ES-I3 (cell line): ENCODE data around the gene ITGA7.

Source experiments
- H3K36me3 ChIP-seq: 2 replicates; pipeline ENCODE4 v1.6.1; 2013; ENCODE audit warnings: mild to moderate bottlenecking, low read length, control low read depth, moderate library complexity; ENCODE audit not compliant: insufficient read depth
- H3K4me1 ChIP-seq: 2 replicates; pipeline ENCODE4 v1.6.1; 2013; ENCODE audit warnings: mild to moderate bottlenecking, control low read depth, low read length; ENCODE audit not compliant: insufficient read depth
- H3K9ac ChIP-seq: 2 replicates; pipeline ENCODE4 v1.6.1; 2013; ENCODE audit warnings: low read depth, mild to moderate bottlenecking, low read length, moderate library complexity
- H3K9me3 ChIP-seq: 2 replicates; pipeline ENCODE4 v1.6.1; 2013; ENCODE audit warnings: mild to moderate bottlenecking, low read length, moderate library complexity; ENCODE audit not compliant: control insufficient read depth, insufficient read depth

ITGA7 gene

DNA sequence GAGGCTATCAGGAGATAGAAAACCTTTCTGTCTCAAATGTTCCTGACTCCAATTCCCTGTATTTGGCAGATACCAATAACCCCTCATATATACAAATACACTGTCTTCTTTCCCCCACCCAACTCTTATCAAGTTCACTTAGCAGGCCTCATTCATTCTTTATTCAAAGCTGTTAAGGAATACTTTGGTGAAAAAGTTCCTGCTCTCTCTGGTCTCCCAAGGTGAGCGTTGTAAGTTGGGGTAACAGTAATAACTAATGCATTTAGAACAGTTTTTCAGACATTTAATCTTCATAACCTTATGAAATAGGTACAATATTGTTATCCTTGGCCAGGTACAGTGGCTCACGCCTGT lies 31.3 kb upstream of the ITGA7 start:
- Histone ChIP-seq H3K9ac (peak overlapping the region; percentile 73; the same call in 1 of the 2 replicates), H3K4me1 (peaks cover 7% of the 10 kb centered on the region), H3K36me3 (no peaks in the 10 kb centered on the region), H3K9me3 (no peaks in the 10 kb centered on the region)

DNA sequence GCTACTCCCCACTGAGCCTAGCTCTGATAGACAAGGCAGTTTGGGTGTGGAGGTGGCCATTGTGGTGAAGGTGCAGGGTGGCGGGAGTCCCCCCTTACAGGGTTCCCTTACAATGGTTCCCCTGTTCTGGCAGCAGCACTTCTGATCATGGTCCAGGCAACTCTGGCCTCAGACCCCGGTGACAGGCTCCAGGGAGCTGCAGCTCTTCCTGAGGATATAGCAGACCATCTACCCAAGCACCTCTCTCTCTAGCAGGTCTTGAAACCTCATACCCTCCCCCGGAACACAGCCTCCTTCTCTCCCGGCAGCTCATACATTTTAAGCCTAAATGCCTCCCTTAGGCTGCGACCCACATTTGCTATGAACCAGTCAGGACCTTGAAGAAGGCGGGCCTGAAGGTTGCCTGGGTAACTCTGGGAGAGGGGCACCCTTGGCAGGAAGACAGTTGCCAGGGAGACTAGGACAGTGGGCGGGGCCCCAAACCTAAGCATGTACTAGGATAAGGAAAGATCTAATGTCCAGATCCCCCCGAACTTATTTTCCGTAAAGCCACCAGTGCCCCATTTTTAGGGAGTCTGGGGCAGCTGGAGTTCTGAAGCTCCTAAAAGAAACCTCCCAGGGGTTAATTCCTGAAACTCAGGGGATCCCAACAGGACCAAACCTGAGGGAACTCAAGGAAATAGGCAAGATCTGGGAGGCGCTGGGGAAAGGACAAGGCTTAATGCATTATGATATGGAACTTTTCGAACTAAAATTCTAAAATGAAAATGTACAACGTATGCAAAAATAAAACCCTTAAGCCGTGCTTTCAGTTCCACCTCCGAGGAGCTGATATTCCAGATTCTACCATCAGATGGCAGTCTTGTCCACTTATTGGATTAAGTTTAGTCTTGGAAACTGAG lies 30.7 kb upstream of the ITGA7 start:
- no peaks in the 10 kb centered on the region for H3K36me3 ChIP-seq
- no peaks in the 10 kb centered on the region for H3K9me3 ChIP-seq
- peak overlapping the region; percentile 73 for H3K9ac ChIP-seq
- peaks cover 7% of the 10 kb centered on the region for H3K4me1 ChIP-seq

DNA sequence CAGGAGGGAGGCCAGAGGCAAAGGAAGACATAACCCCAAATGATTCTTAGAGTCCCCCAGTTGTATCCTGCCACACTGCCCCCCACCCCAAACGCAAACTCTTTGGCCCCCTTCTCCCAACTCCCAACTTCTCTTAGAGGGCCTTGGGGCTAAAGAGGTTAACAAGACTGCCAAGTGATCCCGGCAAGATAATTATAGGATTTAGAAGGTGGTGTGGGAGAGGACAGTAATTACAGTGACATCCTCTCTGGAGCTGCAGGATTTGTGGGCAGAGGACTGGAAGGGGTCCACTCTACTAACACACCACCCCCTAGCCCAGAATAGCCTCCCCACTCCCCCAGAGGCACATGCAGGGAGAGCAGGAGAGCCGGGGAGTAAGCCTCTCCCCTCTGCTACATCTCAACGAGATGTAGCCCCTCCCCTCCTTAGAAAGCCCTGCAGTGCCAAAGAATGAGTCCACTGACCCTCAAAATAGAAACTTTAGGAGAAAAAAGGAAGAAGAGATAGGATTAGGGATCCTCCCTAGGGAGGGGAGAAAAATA lies 29.9 kb upstream of the ITGA7 start:
- Histone ChIP-seq H3K9ac (peak overlapping the region; percentile 73), H3K36me3 (no peaks in the 10 kb centered on the region), H3K4me1 (peaks cover 7% of the 10 kb centered on the region), H3K9me3 (no peaks in the 10 kb centered on the region)

DNA sequence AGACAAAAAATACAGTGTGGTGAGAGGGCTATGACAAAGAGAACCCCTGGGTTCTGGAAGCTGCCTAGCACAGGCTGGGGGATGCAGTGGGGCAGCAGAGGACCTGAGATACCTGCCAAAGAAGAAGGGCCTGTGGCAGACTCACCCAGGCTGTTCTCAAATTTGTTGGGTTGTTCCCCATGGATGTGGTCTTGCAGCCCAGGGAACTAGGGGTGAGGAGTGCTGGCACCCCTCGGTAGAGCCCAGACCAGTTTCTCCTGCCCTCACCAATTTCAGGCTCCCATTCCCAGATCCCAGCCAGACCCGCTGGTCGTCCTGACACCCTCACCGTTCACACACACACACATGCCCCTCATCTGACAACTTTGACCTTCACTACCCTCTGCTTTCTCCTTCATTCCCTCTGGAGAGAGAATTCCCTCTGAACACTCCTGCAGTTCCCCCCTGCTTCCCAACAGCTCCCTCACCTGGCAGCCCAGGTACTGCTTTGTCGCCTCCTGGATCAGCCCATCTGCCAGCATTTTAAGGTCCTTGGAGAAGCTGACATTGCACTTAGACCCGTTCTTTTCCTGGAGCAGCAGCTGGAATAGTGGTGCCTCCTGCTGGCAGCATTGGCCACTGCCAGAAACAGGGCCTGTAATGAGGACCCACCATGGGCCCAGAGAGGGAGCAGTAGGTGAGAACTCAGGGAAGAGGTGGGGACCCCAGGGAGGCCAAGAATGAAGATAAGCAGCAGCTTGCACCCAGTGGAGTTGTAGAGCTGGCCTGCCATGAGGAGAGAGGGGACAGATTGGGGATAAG lies 29.3 kb upstream of the ITGA7 start:
- Histone ChIP-seq H3K36me3 (no peaks in the 10 kb centered on the region), H3K9me3 (no peaks in the 10 kb centered on the region), H3K4me1 (peaks cover 5% of the 10 kb centered on the region), H3K9ac (peak overlapping the region; percentile 73; the same call in 1 of the 2 replicates)

DNA sequence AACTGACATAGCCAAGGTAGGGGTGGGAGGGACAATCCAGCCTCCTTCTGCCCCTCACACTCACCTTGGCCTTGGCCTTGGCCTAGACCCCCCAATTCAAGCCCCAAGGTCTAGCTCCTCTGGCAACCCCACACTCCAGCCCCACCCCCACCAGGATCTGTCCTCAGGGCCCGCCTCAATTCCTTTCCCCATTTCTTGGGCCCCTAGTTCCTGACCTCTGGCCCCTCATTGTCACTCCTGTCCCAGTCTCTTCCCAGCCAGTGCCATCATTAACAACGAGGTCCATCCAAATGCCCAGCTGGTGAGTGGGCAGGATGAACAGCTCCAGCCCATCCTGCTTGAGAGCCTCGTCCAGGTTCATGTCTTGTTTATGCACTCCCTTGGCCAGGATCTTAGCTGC lies 28.4 kb upstream of the ITGA7 start:
- Histone ChIP-seq H3K4me1 (peaks cover 3% of the 10 kb centered on the region; the same call in 1 of the 2 replicates), H3K36me3 (no peaks in the 10 kb centered on the region), H3K9me3 (no peaks in the 10 kb centered on the region), H3K9ac (no peak overlapping the region)

DNA sequence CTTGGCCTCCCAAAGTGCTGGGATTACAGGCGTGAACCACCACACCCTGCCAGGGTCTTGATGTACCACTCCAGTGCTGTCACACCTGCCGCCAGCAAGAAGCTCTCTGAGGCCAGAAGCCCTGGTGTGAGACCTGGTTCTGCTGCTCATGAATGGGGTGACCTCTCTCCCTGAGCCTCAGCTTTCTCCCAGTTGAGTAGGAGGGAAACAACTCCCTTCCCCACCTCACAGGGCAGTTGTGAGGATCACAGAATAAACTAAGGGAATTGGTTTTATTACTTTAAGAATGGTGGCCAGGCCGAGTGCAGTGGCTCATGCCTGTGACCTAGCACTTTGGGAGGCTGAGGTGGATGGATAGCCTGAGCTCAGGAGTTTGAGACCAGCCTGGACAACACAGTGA lies 26.9 kb upstream of the ITGA7 start:
- Histone ChIP-seq H3K36me3 (no peaks in the 10 kb centered on the region), H3K4me1 (peaks cover 8% of the 10 kb centered on the region), H3K9ac (no peak overlapping the region), H3K9me3 (no peaks in the 10 kb centered on the region)

DNA sequence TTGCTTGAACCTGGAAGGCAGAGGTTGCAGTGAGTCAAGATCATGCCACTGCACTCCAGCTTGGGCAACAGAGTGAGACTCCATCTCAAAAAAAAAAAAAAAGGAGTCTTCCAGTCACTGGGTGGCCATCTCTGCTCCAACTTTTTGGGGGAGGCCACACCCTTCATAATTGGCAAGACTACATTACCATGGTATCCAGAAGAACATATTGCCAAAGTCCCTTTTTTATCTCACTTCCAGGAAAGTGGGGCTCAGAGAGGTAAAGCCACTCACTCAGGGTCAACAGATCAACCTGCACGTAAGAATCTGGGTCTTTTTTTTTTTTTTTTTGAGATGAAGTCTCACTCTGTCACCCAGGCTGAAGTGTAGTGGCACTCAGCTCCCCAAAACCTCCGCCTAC lies 26.2 kb upstream of the ITGA7 start:
- Histone ChIP-seq H3K9me3 (no peaks in the 10 kb centered on the region), H3K9ac (no peak overlapping the region), H3K36me3 (no peaks in the 10 kb centered on the region), H3K4me1 (peaks cover 8% of the 10 kb centered on the region)

DNA sequence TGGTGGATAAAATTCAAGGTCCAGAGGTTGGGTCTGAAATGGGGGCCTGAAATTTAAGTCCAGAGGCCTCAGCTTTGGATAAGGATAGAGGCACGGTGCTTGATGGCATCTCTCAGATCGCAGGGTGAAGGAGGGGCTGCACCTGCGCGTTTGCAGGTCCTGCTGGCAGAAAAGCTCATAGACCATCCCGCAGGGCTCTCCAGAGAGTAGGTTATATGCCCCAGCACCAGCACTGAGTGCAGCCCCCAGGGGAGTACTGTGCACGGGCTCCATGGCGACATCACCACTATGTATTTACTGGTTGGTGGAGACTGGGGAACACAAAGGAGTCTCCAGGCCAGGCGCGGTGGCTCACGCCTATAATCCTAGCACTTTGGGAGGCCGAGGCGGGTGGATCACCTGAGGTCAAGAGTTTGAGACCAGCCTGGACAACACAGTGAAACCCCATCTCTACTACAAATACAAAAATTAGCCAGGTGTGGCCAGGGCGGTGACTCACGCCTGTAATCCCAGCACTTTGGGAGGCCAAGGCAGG lies 25.4 kb upstream of the ITGA7 start:
- peaks cover 8% of the 10 kb centered on the region for H3K4me1 ChIP-seq

DNA sequence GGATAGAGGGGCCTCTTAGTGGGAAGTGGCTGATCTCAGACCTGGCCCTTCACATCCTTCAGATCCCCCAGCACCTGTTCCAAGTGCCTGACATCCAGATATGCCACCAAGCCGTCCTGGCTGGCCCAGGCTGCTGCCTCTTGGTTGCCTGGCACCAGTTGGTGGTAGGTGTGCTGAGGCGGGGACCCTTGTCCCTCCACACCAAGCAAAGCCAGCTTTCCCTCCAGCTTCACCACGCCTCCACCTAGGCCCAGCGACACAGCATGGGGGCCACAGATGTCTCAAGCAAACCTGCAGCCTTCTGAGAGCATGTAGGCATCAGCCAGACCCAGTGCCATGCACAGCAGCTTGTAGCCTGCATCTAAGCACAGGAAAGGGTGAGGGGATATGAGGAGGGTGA lies 24.6 kb upstream of the ITGA7 start:
- Histone ChIP-seq H3K36me3 (no peaks in the 10 kb centered on the region), H3K9ac (no peak overlapping the region), H3K4me1 (peaks cover 8% of the 10 kb centered on the region), H3K9me3 (no peaks in the 10 kb centered on the region)

More for the DNA sequence above, 25.4 kb upstream of the ITGA7 start:
- Histone ChIP-seq H3K9ac (no peak overlapping the region), H3K9me3 (no peaks in the 10 kb centered on the region), H3K36me3 (no peaks in the 10 kb centered on the region)

DNA sequence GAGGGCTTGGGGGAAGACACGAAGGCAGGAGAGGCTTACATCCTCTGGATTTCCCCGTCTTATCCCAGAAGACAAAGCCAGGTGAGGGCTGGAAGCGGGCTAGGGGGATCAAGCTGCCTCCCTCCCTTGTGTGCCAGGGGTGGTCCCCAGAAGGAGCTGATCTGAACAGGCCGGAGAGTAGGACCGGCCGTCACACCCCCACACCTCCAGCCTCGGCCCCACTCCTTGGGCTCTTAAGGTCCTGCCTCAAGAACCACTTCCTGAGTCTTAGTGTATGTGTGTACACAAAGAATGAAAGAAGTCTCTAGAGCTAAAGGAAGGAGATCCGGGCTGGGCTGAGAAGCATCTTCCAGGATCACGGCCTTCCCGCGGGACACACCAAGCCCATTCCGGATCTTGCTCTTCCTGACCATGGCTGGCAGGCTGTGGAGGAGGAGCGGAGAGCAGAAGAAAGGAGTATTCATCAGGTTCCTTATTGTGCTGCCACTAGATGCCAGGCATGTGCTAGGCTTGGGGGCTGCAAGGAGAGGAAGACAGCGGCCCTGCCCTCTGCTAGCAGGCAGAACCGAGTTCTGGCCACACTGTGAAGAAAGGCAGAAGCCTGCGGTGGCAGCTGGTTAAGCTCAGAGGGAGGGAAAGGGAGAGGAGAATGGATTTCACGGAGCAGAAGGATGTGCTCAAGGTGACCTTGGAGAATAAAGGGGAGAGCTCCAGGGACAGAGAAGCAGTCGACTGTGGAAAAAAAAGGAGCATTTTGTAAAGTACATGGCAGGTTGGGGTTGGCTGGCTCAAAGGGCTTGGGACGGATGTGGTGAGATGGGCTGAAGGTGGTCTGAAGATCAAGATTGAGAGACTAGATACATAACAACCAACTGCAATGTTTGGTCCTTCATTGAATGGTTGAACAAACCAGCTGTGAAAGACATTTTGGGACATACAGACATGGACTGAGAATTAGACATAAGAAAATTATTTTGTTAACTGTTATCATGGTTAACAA lies 22.4 kb upstream of the ITGA7 start:
- Histone ChIP-seq H3K4me1 (peaks cover 5% of the 10 kb centered on the region), H3K9ac (peak overlapping the region; percentile 66), H3K9me3 (no peaks in the 10 kb centered on the region), H3K36me3 (0 out of 2 replicates have a peak, but pooled peaks cover under 1% of the 10 kb centered on the region)

DNA sequence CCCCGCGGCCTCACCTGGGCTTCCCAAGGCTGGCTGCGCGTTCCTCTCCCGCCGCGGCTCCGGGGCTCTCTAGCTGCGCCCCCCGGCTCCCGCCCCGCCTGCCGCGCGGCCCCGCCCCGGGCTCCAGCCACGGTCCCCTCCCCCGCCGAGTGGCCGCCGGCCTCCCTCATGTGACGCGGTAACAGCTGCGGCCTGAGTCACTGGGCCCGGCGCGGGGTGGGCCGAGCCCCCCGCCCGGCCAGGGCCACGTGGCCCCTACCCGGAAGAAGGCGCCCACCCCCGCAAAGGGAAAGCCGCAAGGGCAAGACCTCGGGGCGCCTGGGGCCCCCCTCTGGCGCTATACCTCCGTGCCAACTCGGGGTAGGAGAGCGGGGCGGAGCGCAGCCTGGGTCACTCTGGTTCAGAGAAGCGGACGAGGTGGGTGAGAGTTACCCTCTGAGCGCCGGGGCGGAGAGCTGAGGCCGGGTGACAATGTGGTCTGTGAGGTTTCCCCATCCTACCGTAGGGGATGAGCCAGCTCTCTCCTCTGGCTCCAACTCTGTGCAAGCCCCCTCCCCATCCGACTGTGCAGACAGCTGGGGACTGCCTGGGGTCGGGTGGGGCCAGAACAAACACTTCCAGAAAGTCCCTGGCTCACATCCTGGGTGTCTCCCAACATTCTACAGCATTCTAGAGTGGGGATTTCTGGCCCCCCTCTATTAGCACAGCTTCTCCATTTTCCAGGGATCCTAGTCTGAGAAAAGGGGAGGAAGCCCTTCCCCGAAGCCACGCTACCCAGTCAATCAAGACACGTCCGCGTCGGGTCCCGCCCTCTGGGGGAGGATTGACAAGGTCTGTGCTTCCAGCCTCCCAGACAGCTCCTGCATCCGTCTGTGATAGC lies 21.5 kb upstream of the ITGA7 start, which contains the start of gene CD63:
CD63 (minus strand) TSS at position 71 of the 880 bp plus-strand sequence. CDS start 668 bp downstream, outside the sequence.
- Histone ChIP-seq H3K9me3 (no peaks in the 10 kb centered on the region), H3K4me1 (peaks cover 5% of the 10 kb centered on the region), H3K36me3 (0 out of 2 replicates have a peak, but pooled peaks cover 5% of the 10 kb centered on the region)

DNA sequence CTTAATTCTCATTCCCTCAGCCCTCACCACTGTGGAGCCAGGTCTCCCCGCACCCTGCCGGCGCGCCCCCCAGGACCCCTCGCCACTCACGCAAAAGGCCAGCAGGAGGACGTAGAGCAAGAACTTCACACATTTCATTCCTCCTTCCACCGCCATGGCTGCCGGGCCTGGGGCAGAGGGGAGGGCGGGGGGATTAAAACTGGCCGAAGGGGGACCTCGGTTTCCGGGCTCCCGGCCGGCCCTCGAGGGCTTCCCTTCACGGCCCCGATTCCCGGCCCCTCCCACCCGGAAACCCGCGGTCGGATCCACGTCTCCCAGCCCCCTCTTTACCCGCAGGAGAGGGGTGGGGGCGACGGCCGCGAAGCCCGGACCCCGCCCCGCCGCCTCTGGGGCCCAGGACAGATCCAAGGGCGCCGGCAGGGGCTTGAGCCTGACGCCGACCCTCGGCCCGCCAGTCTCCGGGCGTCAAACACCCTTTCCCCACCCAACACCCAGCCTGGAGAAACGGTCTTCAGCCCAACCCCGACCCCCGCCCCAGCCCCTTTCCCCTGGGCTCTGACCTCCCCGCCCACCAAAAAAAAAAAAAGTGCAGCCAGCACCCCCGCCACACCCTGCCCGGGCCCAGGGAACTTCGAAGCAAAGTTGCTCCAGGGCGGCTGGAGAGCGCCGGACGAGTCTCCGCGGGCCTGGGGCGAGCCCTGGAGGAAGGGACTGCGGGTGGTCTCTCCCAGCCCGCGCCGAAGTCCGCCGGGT lies 20.7 kb upstream of the ITGA7 start:
- H3K4me1 ChIP-seq: peaks cover 5% of the 10 kb centered on the region
- 0 out of 2 replicates have a peak, but pooled peaks cover 5% of the 10 kb centered on the region for H3K36me3 ChIP-seq
- peak overlapping the region; percentile 66 for H3K9ac ChIP-seq
- no peaks in the 10 kb centered on the region for H3K9me3 ChIP-seq

More for the DNA sequence above, 21.5 kb upstream of the ITGA7 start, which contains the start of gene CD63:
- peak within 1 kb of the TSS; percentile 66 for H3K9ac ChIP-seq
